Astrocyte (in vitro differentiated cells and primary cell): ENCODE data around the gene PRKAA2. TPM values are rescaled to one million over a fixed set of nuclear protein-coding genes. Genes with fewer than 3 reads are reported as not detected.
A peak's percentile ranks its signal among the peaks of the same experiment; 100 is the strongest.

ENCODE experiments used
- DNase-seq: peaks from one replicate; pipeline ENCODE4 v3.0.0-alpha.2; 2010; ENCODE audit warnings: low read depth
- FAIRE-seq: peaks from 2 replicates; lab custom pipeline; 2011; peaks lifted over from hg19 to GRCh38; lab: Jason Lieb, UNC
- H2AFZ ChIP-seq: 2 replicates; pipeline ENCODE4 v1.6.0; 2012; ENCODE audit warnings: low read depth, low read length, inconsistent platforms
- H3K27ac ChIP-seq: 2 replicates; pipeline ENCODE4 v1.5.1; 2011; ENCODE audit warnings: low read depth, low read length, inconsistent platforms
- H3K27me3 ChIP-seq: 2 replicates; pipeline ENCODE4 v1.6.0; 2011; ENCODE audit warnings: low read length, inconsistent platforms; ENCODE audit not compliant: insufficient read depth
- H3K36me3 ChIP-seq: 2 replicates; pipeline ENCODE4 v1.5.1; 2011; ENCODE audit warnings: low read length, inconsistent platforms; ENCODE audit not compliant: insufficient read depth
- H3K4me1 ChIP-seq: 2 replicates; pipeline ENCODE4 v1.5.1; 2011; ENCODE audit warnings: low read length, inconsistent platforms; ENCODE audit not compliant: insufficient read depth
- H3K4me2 ChIP-seq: 2 replicates; pipeline ENCODE4 v1.6.0; 2012; ENCODE audit warnings: low read length, inconsistent platforms
- H3K4me3 ChIP-seq: 2 replicates; pipeline ENCODE4 v1.5.1; 2011; ENCODE audit warnings: low read depth, mild to moderate bottlenecking, low read length, inconsistent platforms; ENCODE audit not compliant: insufficient read depth
- H3K79me2 ChIP-seq: 2 replicates; pipeline ENCODE4 v1.6.0; 2012; ENCODE audit warnings: mild to moderate bottlenecking, low read length, inconsistent platforms; ENCODE audit not compliant: insufficient read depth
- H3K9ac ChIP-seq: 2 replicates; pipeline ENCODE4 v1.6.0; 2012; ENCODE audit warnings: mild to moderate bottlenecking, low read length, inconsistent platforms
- H3K9me3 ChIP-seq: 2 replicates; pipeline ENCODE4 v1.5.1; 2012; ENCODE audit warnings: low read depth, mild to moderate bottlenecking, low read length, inconsistent platforms; ENCODE audit not compliant: insufficient read depth
- H4K20me1 ChIP-seq: 2 replicates; pipeline ENCODE4 v1.6.0; 2012; ENCODE audit warnings: low read length, inconsistent platforms; ENCODE audit not compliant: insufficient read depth
- H3K27ac Mint-ChIP-seq: one replicate; pipeline ENCODE4 v1.8.0; 2021; ENCODE audit warnings: mild to moderate bottlenecking, mixed read lengths; ENCODE audit not compliant: unreplicated experiment
- H3K27me3 Mint-ChIP-seq: one replicate; pipeline ENCODE4 v1.8.0; 2021; ENCODE audit warnings: low read depth, mixed read lengths; ENCODE audit not compliant: unreplicated experiment
- H3K36me3 Mint-ChIP-seq: one replicate; pipeline ENCODE4 v1.8.0; 2021; ENCODE audit warnings: low read depth, mixed read lengths; ENCODE audit not compliant: unreplicated experiment
- H3K4me1 Mint-ChIP-seq: one replicate; pipeline ENCODE4 v1.8.0; 2021; ENCODE audit warnings: low read depth, mixed read lengths; ENCODE audit not compliant: unreplicated experiment
- H3K4me3 Mint-ChIP-seq: one replicate; pipeline ENCODE4 v1.8.0; 2021; ENCODE audit warnings: mild to moderate bottlenecking, moderate library complexity, mixed read lengths; ENCODE audit not compliant: unreplicated experiment
- H3K9me3 Mint-ChIP-seq: one replicate; pipeline ENCODE4 v1.8.0; 2021; ENCODE audit warnings: mild to moderate bottlenecking, mixed read lengths; ENCODE audit not compliant: unreplicated experiment
- EZH2 ChIP-seq: IDR thresholded peaks from 2 replicates; pipeline ENCODE4 v1.6.1; 2012; ENCODE audit warnings: mild to moderate bottlenecking, low read length, inconsistent platforms; ENCODE audit not compliant: insufficient read depth
- total RNA-seq: library from RNA; stranded (reverse); gene quantifications from 2 replicates; pipeline ENCODE4 v1.2.1, GENCODE V29; 2021
- TF ChIP-seq, protein P1 (sequence below): IDR thresholded peaks from 2 replicates; pipeline ENCODE4 v1.5.1; 2011; ENCODE audit warnings: low read depth, mild to moderate bottlenecking, inconsistent platforms, low read length, moderate library complexity; ENCODE audit not compliant: insufficient read depth

The PRKAA2 gene
- total RNA-seq, 1 donor from 2014 or later, result 2.4 TPM

DNA sequence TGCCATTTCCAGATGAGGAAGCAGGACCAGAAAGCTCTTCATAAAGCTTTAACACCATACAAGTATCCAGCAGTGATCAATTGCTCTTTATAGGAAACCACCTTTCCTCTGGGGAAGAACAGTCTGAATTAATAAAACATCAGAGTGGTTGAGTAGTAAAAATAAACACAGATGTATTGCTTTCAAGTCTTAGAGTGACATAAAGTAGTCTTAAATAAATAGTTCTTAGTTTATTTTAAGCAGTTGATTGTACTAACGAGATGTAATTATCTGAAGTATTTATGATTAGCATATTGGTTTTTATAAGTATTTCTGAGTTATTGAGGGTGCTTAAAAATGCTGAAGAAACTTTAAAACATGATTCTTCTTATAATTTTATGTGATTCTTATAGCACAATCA is 67.0 kb downstream of the PRKAA2 start:
- peak overlapping the region; percentile 11 for H3K4me2 ChIP-seq
- Mint-ChIP-seq H3K4me3 (no peak overlapping the region), H3K4me1 (peaks cover 27% of the 10 kb centered on the region), H3K27me3 (no peaks in the 10 kb centered on the region), H3K36me3 (no peaks in the 10 kb centered on the region), H3K9me3 (no peaks in the 10 kb centered on the region), H3K27ac (no peak overlapping the region)
- peaks cover 25% of the 10 kb centered on the region for H3K4me1 ChIP-seq
- DNase-seq, result no peak
- H3K27me3 ChIP-seq, result no peaks in the 10 kb centered on the region
- no peak for FAIRE-seq
- H3K9me3 ChIP-seq, result no peaks in the 10 kb centered on the region
- no peaks in the 10 kb centered on the region for H3K36me3 ChIP-seq
- no peaks in the 10 kb centered on the region for H3K79me2 ChIP-seq
- H3K4me3 ChIP-seq, result no peak overlapping the region
- H4K20me1 ChIP-seq, result no peaks in the 10 kb centered on the region
- H3K9ac ChIP-seq, result no peak overlapping the region
- H2AFZ ChIP-seq, result no peak overlapping the region
- TF ChIP-seq, protein P1, sequence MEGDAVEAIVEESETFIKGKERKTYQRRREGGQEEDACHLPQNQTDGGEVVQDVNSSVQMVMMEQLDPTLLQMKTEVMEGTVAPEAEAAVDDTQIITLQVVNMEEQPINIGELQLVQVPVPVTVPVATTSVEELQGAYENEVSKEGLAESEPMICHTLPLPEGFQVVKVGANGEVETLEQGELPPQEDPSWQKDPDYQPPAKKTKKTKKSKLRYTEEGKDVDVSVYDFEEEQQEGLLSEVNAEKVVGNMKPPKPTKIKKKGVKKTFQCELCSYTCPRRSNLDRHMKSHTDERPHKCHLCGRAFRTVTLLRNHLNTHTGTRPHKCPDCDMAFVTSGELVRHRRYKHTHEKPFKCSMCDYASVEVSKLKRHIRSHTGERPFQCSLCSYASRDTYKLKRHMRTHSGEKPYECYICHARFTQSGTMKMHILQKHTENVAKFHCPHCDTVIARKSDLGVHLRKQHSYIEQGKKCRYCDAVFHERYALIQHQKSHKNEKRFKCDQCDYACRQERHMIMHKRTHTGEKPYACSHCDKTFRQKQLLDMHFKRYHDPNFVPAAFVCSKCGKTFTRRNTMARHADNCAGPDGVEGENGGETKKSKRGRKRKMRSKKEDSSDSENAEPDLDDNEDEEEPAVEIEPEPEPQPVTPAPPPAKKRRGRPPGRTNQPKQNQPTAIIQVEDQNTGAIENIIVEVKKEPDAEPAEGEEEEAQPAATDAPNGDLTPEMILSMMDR, result no peak
- TF ChIP-seq EZH2, result no peak
- H3K27ac ChIP-seq, result no peak overlapping the region

DNA sequence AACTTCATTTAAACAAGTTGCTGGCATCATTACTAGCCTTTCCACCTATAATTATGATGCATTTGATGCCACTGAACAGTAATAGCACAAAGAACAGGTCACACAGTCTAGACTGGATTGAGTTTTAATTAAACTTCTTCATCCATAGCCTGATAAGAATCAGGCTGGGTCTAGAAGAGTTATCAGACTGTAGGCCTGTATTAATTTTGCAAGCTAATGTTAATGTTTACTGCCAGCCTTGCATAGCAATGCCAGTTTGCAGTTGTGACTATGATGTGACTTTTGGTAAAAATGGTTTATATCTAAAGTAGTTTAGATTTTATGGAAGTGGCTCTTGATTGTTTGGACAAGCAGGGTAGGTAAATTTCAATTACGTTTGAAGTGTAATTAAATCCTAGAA is 68.0 kb downstream of the PRKAA2 start:
- Mint-ChIP-seq H3K27me3 (no peaks in the 10 kb centered on the region), H3K27ac (no peak overlapping the region), H3K4me1 (peaks cover 27% of the 10 kb centered on the region), H3K9me3 (no peaks in the 10 kb centered on the region), H3K36me3 (no peaks in the 10 kb centered on the region), H3K4me3 (no peak overlapping the region)
- TF ChIP-seq, protein P1, result no peak
- TF ChIP-seq EZH2, result no peak
- no peaks in the 10 kb centered on the region for H3K9me3 ChIP-seq
- no peak overlapping the region for H3K4me2 ChIP-seq
- H4K20me1 ChIP-seq, result no peaks in the 10 kb centered on the region
- H3K9ac ChIP-seq, result no peak overlapping the region
- no peak for DNase-seq
- FAIRE-seq, result no peak
- H3K27me3 ChIP-seq, result no peaks in the 10 kb centered on the region
- H3K4me1 ChIP-seq, result peaks cover 25% of the 10 kb centered on the region
- no peak overlapping the region for H3K4me3 ChIP-seq
- H2AFZ ChIP-seq, result no peak overlapping the region
- no peak overlapping the region for H3K27ac ChIP-seq
- H3K79me2 ChIP-seq, result no peaks in the 10 kb centered on the region
- H3K36me3 ChIP-seq, result no peaks in the 10 kb centered on the region

DNA sequence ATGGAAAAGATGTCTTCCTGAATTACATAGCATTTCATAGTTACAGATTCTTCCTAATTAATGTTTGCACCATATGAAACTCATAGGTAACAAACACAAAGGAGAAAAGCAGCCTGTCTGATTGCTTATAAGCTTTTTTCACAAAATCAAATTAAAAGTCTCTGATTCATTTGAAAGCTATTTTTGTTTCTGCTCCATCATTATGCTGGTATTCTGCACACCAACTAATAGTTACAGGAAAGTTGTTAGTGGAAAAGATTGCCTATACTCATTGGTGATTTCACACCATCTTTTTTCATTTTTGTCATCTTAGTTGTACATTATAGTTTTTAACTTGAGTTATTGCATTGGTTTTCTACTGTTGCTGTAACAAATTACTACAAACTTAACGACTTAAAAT is 70.0 kb downstream of the PRKAA2 start:
- Mint-ChIP-seq H3K9me3 (no peaks in the 10 kb centered on the region), H3K4me1 (peaks cover 20% of the 10 kb centered on the region), H3K27ac (peak overlapping the region; percentile 34), H3K36me3 (no peaks in the 10 kb centered on the region), H3K4me3 (no peak overlapping the region), H3K27me3 (no peaks in the 10 kb centered on the region)
- Histone ChIP-seq H3K27me3 (no peaks in the 10 kb centered on the region), H3K79me2 (no peaks in the 10 kb centered on the region), H3K4me3 (no peak overlapping the region), H3K4me2 (peak overlapping the region; percentile 11), H3K36me3 (no peaks in the 10 kb centered on the region), H3K9ac (no peak overlapping the region), H3K27ac (no peak overlapping the region), H4K20me1 (no peaks in the 10 kb centered on the region), H3K4me1 (peaks cover 23% of the 10 kb centered on the region), H2AFZ (no peak overlapping the region), H3K9me3 (no peaks in the 10 kb centered on the region)
- peak; percentile 73 for FAIRE-seq
- DNase-seq, result peak; percentile 62
- TF ChIP-seq, protein P1, result no peak
- TF ChIP-seq EZH2, result no peak
